ENCODE data around the gene CNST. TPM values are rescaled to one million over a fixed set of nuclear protein-coding genes. Genes with fewer than 3 reads are reported as not detected.
"Not testable (repeated sequence)": the region's sequence is repeated elsewhere in the genome, so short reads cannot be mapped to it uniquely, and the experiment has no call there.

The CNST gene
- polyA plus RNA-seq, 4 donors: 18.8 to 25.7 (median 23.6) TPM

GRCh38 chr1:246699095-246699735, 133.0 kb downstream of the CNST start:
- DNase-seq (ENCODE audit: low read depth in 4 of 4, low spot score in 3 of 4): peak in 3 of 4 donors; percentile 67 to 76 (median 71)

- no peak for DNase-seq (ENCODE audit: low read depth in 4 of 4, low spot score in 3 of 4)
These were observed 137.3 kb downstream of the CNST start for GRCh38 chr1:246703581-246703980.

- DNase-seq (ENCODE audit: low read depth in 4 of 4, low spot score in 3 of 4): no peak
These were observed 139.1 kb downstream of the CNST start for GRCh38 chr1:246705368-246705767.

DNA sequence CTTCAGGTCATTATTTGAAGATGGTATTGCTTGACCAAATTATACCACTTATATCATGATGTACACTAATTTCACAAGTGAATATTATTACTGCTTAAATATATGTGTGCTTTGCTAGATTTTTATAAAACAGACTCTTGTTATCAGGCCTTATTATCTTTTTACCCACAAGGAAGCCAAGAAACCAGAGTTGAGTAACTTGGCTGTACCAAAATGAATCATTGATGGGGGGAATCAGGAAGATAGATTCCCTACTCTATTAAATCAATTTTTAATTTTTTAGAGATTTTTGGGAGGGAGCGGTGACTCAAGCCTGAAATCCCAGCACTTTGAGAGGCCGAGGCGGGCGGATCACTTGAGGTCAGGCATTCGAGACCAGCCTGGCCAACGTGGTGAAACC, 141.9 kb downstream of the CNST start:
- DNase-seq (ENCODE audit: low read depth in 4 of 4, low spot score in 3 of 4): no peak

DNA sequence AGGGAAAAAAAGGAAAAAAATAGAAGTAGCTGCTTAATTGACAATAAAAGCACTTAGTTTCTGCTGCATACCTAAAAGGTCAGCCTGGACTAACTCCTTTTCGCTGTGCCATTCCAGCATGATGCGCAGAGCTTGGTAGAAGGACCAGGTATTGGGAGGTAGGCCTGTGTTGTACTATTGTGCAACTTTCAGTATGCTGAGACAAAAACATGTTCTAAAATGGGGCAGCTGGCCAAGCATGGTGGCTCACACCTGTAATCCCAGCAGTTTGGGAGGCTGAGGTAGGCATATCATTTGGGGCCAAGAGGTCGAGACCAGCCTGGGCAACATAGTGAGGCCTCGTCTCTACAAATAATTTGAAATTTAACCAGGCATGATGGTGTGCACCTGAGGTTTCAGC, 142.9 kb downstream of the CNST start:
- no peak for DNase-seq (ENCODE audit: low read depth in 4 of 4, low spot score in 3 of 4)

DNA sequence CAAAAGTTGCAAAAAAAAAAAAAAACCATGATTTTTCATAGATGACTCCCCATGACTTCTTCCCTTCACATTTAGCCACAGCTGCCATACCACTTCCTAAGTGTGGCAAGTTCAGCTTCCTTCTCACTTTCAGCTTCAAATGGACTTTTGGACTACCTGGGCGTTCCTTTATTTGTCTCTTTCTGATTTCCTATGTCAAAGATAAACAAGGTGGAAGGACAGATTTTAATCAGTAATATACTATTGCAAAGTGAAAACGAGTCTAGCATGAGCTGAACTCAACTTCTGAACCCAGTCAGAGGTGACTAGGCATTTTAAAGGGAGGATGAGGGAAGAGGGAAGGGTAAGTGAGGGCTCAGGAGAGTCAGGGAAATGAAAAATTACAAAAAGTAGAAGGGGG, 143.6 kb downstream of the CNST start:
- no peak for DNase-seq (ENCODE audit: low read depth in 4 of 4, low spot score in 3 of 4)

DNA sequence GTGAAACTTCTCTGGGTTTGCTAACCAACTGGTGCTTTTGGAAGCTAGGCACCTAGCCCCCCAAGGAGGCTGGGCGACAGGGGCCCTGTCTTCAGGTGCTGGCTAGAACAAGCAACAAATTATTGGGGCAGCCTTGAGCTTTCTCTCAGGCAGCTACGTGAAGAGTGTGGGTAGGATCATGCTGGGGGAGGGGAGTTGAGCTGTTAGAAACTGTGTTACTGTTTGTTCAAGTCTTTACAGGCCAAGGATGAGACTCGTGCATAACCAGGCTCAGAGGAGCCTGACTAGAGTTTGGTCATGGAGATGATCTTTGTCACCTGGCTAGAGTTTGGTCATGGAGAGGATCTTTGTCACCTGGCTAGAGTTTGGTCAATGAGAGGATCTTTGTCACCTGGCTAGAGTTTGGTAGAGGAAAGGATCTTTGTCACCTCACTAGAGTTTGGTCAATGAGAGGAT, 145.3 kb downstream of the CNST start:
- no peak for DNase-seq (ENCODE audit: low read depth in 4 of 4, low spot score in 3 of 4)

DNA sequence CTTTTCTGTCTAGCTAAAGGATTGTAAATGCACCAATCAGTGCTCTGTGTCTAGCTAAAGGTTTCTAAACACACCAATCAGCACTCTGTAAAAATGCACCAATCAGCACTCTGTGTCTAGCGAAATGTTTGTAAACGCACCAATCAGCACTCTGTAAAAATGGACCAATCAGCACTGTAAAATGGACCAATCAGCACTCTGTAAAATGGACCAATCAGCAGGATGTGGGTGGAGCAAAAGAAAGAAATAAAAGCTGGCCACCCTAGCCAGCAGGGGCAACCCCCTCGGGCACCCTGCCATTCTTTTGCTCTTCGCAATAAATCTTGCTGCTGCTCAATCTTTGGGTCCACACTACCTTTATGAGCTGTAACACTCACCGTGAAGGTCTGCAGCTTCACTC, 146.2 kb downstream of the CNST start:
- DNase-seq (ENCODE audit: low read depth in 4 of 4, low spot score in 3 of 4): not testable (repeated sequence)

Other genes with a start within 250 kb of the CNST start
- 10 to 100 TPM; 25.1 to 36.1 (median 27.5) TPM for gene SMYD3, start 59.2 kb upstream of the CNST start, polyA plus RNA-seq (ENCODE audit: insufficient read length in 4 of 4)
- 10 to 100 TPM; 21.7 to 24.6 (median 22.5) TPM for gene TFB2M, start 195 bp upstream of the CNST start, polyA plus RNA-seq (ENCODE audit: insufficient read length in 4 of 4)
- 10 to 100 TPM; 57.8 to 63.3 (median 58.0) TPM for gene SCCPDH, start 158.0 kb downstream of the CNST start, polyA plus RNA-seq (ENCODE audit: insufficient read length in 4 of 4)

Measured in right renal pelvis (tissue), 4 donors.